ENCODE results near the gene RAB14. TPM values are rescaled to one million over a fixed set of nuclear protein-coding genes. Genes with fewer than 3 reads are reported as not detected.
A peak's percentile ranks its signal among the peaks of the same experiment; 100 is the strongest.

The RAB14 gene
- 49.4 TPM for polyA plus RNA-seq (2013, experiment 1 of 4)
- polyA plus RNA-seq (2013, experiment 2 of 4) = 51.6 TPM
- 37.6 TPM for polyA plus RNA-seq (2013, experiment 3 of 4)
- polyA plus RNA-seq (2013, experiment 4 of 4) = 41.3 TPM

- WGBS, 2 experiments = 11% methylated on average over 55 of the region's 55 CpGs
- peak within 1 kb of the TSS; percentile 84 for H3K27ac ChIP-seq (ENCODE audit: insufficient read depth, low read depth, low read length, poor library complexity, severe bottlenecking)
- peak within 1 kb of the TSS; percentile 90 for H3K4me3 ChIP-seq (ENCODE audit: insufficient read depth, low read depth, low read length)
- H3K9me3 ChIP-seq (ENCODE audit: control insufficient read depth, low read length) = no peaks in the 10 kb centered on the region
- peaks cover 13% of the 10 kb centered on the region for H3K4me1 ChIP-seq (ENCODE audit: control insufficient read depth, insufficient read depth, low read length)
- H3K27me3 ChIP-seq (ENCODE audit: control insufficient read depth, insufficient read depth, low read length, poor library complexity, severe bottlenecking) = no peaks in the 10 kb centered on the region
- no peaks in the 10 kb centered on the region for H3K36me3 ChIP-seq (ENCODE audit: control insufficient read depth, insufficient read depth, low read length)
Measured at GRCh38 chr9:121201738-121202533, at the start of gene RAB14. Gene RAB14, minus strand, starts transcription at chr9:121201869. Its CDS starts 8,457 bp downstream, at chr9:121193412.

- Histone ChIP-seq H3K9me3 (ENCODE audit: control insufficient read depth, low read length) (no peaks in the 10 kb centered on the region), H3K4me1 (ENCODE audit: control insufficient read depth, insufficient read depth, low read length) (peaks cover 8% of the 10 kb centered on the region), H3K27me3 (ENCODE audit: control insufficient read depth, insufficient read depth, low read length, poor library complexity, severe bottlenecking) (no peaks in the 10 kb centered on the region), H3K4me3 (ENCODE audit: insufficient read depth, low read depth, low read length) (no peak overlapping the region), H3K36me3 (ENCODE audit: control insufficient read depth, insufficient read depth, low read length) (no peaks in the 10 kb centered on the region), H3K27ac (ENCODE audit: insufficient read depth, low read depth, low read length, poor library complexity, severe bottlenecking) (no peak overlapping the region)
- WGBS, 2 experiments = 95% methylated on average over 3 of the region's 3 CpGs
Measured at GRCh38 chr9:121249563-121249962, 47.9 kb upstream of the RAB14 start.

GRCh38 chr9:121246821-121247561, 45.3 kb upstream of the RAB14 start:
- no peak overlapping the region for H3K27ac ChIP-seq (ENCODE audit: insufficient read depth, low read depth, low read length, poor library complexity, severe bottlenecking)
- H3K36me3 ChIP-seq (ENCODE audit: control insufficient read depth, insufficient read depth, low read length) = no peaks in the 10 kb centered on the region
- H3K27me3 ChIP-seq (ENCODE audit: control insufficient read depth, insufficient read depth, low read length, poor library complexity, severe bottlenecking) = no peaks in the 10 kb centered on the region
- no peak overlapping the region for H3K4me3 ChIP-seq (ENCODE audit: insufficient read depth, low read depth, low read length)
- peaks cover 2% of the 10 kb centered on the region for H3K9me3 ChIP-seq (ENCODE audit: control insufficient read depth, low read length)
- no peaks in the 10 kb centered on the region for H3K4me1 ChIP-seq (ENCODE audit: control insufficient read depth, insufficient read depth, low read length)
- WGBS, 2 experiments = 93 to 95% methylated on average over 12 of the region's 12 CpGs

GRCh38 chr9:121242959-121243346, 41.3 kb upstream of the RAB14 start:
- H3K27ac ChIP-seq (ENCODE audit: insufficient read depth, low read depth, low read length, poor library complexity, severe bottlenecking) = no peak overlapping the region
- peaks cover 2% of the 10 kb centered on the region for H3K9me3 ChIP-seq (ENCODE audit: control insufficient read depth, low read length)
- H3K36me3 ChIP-seq (ENCODE audit: control insufficient read depth, insufficient read depth, low read length) = no peaks in the 10 kb centered on the region
- no peaks in the 10 kb centered on the region for H3K27me3 ChIP-seq (ENCODE audit: control insufficient read depth, insufficient read depth, low read length, poor library complexity, severe bottlenecking)
- peaks cover 8% of the 10 kb centered on the region for H3K4me1 ChIP-seq (ENCODE audit: control insufficient read depth, insufficient read depth, low read length)
- WGBS, 2 experiments = 91 to 95% methylated on average over 4 of the region's 4 CpGs
- no peak overlapping the region for H3K4me3 ChIP-seq (ENCODE audit: insufficient read depth, low read depth, low read length)

- Histone ChIP-seq H3K4me3 (ENCODE audit: insufficient read depth, low read depth, low read length) (no peak overlapping the region), H3K36me3 (ENCODE audit: control insufficient read depth, insufficient read depth, low read length) (no peaks in the 10 kb centered on the region), H3K4me1 (ENCODE audit: control insufficient read depth, insufficient read depth, low read length) (peaks cover 8% of the 10 kb centered on the region), H3K9me3 (ENCODE audit: control insufficient read depth, low read length) (peaks cover 2% of the 10 kb centered on the region), H3K27ac (ENCODE audit: insufficient read depth, low read depth, low read length, poor library complexity, severe bottlenecking) (no peak overlapping the region), H3K27me3 (ENCODE audit: control insufficient read depth, insufficient read depth, low read length, poor library complexity, severe bottlenecking) (no peaks in the 10 kb centered on the region)
- 96 to 98% methylated on average over 5 of the region's 5 CpGs for WGBS, 2 experiments
Measured at GRCh38 chr9:121242219-121242958, 40.7 kb upstream of the RAB14 start.

- WGBS, 2 experiments = 86 to 89% methylated on average over 6 of the region's 6 CpGs
- Histone ChIP-seq H3K27me3 (ENCODE audit: control insufficient read depth, insufficient read depth, low read length, poor library complexity, severe bottlenecking) (no peaks in the 10 kb centered on the region), H3K4me3 (ENCODE audit: insufficient read depth, low read depth, low read length) (no peak overlapping the region), H3K4me1 (ENCODE audit: control insufficient read depth, insufficient read depth, low read length) (peaks cover 8% of the 10 kb centered on the region), H3K9me3 (ENCODE audit: control insufficient read depth, low read length) (peaks cover 2% of the 10 kb centered on the region), H3K36me3 (ENCODE audit: control insufficient read depth, insufficient read depth, low read length) (no peaks in the 10 kb centered on the region), H3K27ac (ENCODE audit: insufficient read depth, low read depth, low read length, poor library complexity, severe bottlenecking) (no peak overlapping the region)
Measured at GRCh38 chr9:121240472-121241135, 38.9 kb upstream of the RAB14 start.

- H3K27me3 ChIP-seq (ENCODE audit: control insufficient read depth, insufficient read depth, low read length, poor library complexity, severe bottlenecking) = no peaks in the 10 kb centered on the region
- 93 to 97% methylated on average over 5 of the region's 5 CpGs for WGBS, 2 experiments
- H3K9me3 ChIP-seq (ENCODE audit: control insufficient read depth, low read length) = peaks cover 2% of the 10 kb centered on the region
Measured at GRCh38 chr9:121239851-121240250, 38.2 kb upstream of the RAB14 start.

GRCh38 chr9:121239071-121239470, 37.4 kb upstream of the RAB14 start:
- 94 to 95% methylated on average over 3 of the region's 3 CpGs for WGBS, 2 experiments
- Histone ChIP-seq H3K27me3 (ENCODE audit: control insufficient read depth, insufficient read depth, low read length, poor library complexity, severe bottlenecking) (no peaks in the 10 kb centered on the region), H3K4me3 (ENCODE audit: insufficient read depth, low read depth, low read length) (no peak overlapping the region), H3K36me3 (ENCODE audit: control insufficient read depth, insufficient read depth, low read length) (no peaks in the 10 kb centered on the region), H3K4me1 (ENCODE audit: control insufficient read depth, insufficient read depth, low read length) (peaks cover 8% of the 10 kb centered on the region), H3K9me3 (ENCODE audit: control insufficient read depth, low read length) (no peaks in the 10 kb centered on the region), H3K27ac (ENCODE audit: insufficient read depth, low read depth, low read length, poor library complexity, severe bottlenecking) (no peak overlapping the region)

More at GRCh38 chr9:121239851-121240250, 38.2 kb upstream of the RAB14 start:
- H3K4me1 ChIP-seq (ENCODE audit: control insufficient read depth, insufficient read depth, low read length) = peaks cover 8% of the 10 kb centered on the region
- H3K4me3 ChIP-seq (ENCODE audit: insufficient read depth, low read depth, low read length) = no peak overlapping the region
- no peaks in the 10 kb centered on the region for H3K36me3 ChIP-seq (ENCODE audit: control insufficient read depth, insufficient read depth, low read length)
- H3K27ac ChIP-seq (ENCODE audit: insufficient read depth, low read depth, low read length, poor library complexity, severe bottlenecking) = no peak overlapping the region

- WGBS, 2 experiments = 99% methylated on average over 3 of the region's 3 CpGs
- no peaks in the 10 kb centered on the region for H3K36me3 ChIP-seq (ENCODE audit: control insufficient read depth, insufficient read depth, low read length)
- no peaks in the 10 kb centered on the region for H3K9me3 ChIP-seq (ENCODE audit: control insufficient read depth, low read length)
Measured at GRCh38 chr9:121237916-121238315, 36.2 kb upstream of the RAB14 start.

More at GRCh38 chr9:121237916-121238315, 36.2 kb upstream of the RAB14 start:
- no peak overlapping the region for H3K4me3 ChIP-seq (ENCODE audit: insufficient read depth, low read depth, low read length)
- no peak overlapping the region for H3K27ac ChIP-seq (ENCODE audit: insufficient read depth, low read depth, low read length, poor library complexity, severe bottlenecking)
- H3K27me3 ChIP-seq (ENCODE audit: control insufficient read depth, insufficient read depth, low read length, poor library complexity, severe bottlenecking) = no peaks in the 10 kb centered on the region
- peaks cover 8% of the 10 kb centered on the region for H3K4me1 ChIP-seq (ENCODE audit: control insufficient read depth, insufficient read depth, low read length)

All from ectodermal cell (in vitro differentiated cells).